NCI-H774 (cell line): Measurements from ENCODE around the gene GDNF.
"Not testable (repeated sequence)": the region's sequence is repeated elsewhere in the genome, so short reads cannot be mapped to it uniquely, and the experiment has no call there.

Experiments used
- DNase-seq: peaks from one replicate; lab custom pipeline; 2025; lab: John Stamatoyannopoulos, UW

The GDNF gene

DNA sequence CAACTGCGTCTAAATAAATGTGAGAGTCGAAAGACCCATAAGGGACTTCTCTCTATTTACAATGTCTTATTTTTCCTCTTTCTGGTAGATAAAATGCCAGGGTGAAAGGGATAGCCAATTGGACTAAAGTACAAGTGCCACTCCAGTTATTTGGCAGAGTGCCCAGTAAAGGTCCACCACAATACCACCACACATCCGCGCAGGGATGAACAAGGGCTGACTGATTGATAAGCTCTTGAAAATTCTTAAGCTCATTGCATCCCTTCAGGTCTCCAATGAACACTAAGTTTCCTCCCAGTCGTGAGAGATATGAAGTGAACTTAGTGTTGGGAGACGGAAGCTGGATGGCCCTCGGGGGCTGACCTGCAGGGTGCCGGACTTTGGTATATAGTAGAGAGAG is 58.4 kb downstream of the GDNF start:
- not testable (repeated sequence) for DNase-seq

DNA sequence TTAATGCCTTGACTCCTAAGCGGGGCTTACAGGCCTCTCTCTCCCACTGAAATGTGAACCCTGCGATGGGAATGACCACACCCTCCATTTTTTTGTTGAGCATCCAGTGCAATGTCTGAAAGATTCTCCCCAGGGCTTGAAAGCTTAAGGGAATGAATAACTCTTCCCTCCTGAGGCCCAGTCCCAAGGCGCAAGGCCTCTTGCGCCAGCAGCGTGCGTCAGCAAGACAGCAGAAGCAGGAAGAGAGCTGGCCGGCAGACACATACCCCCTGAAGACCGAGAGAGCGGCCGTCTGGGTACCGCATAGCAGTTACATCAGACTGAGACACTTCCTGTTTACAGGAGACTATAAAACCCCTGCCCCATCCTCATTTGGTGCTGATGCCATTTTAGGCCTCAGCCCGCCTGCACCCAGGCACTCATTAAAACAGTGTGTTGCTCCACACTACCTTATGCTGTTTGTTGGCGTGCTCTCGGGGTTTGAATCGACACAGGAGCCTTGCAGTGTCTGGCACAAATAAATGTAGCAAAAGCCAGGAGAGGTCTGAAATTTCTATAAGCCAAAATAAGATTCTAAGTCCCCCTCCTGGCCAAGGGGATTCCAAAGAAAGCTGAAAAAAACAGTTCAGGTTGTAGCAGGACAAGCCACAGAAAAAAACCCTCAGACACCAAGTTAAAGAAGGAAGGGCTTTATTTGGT is 62.3 kb downstream of the GDNF start:
- DNase-seq = no peak

DNA sequence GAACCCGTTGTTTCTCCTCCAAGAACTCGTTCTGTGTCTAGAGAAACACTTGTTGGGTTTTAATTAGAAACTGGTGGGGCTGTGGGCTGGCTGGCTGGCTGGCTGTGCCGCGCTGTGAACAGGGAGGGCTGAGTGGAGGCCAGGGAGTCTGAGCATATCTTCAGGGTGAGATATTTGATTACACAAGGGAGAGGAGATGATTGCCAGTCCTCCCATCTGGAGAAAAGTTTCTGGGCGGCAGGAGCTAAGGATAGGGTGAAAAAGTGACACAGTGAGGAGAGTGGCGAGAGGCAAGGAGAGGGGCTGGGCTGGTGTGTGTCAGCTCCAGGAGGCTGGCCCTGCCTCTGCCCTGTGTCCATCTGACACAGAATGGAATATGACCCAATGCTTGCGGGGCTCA is 63.0 kb downstream of the GDNF start:
- no peak for DNase-seq

DNA sequence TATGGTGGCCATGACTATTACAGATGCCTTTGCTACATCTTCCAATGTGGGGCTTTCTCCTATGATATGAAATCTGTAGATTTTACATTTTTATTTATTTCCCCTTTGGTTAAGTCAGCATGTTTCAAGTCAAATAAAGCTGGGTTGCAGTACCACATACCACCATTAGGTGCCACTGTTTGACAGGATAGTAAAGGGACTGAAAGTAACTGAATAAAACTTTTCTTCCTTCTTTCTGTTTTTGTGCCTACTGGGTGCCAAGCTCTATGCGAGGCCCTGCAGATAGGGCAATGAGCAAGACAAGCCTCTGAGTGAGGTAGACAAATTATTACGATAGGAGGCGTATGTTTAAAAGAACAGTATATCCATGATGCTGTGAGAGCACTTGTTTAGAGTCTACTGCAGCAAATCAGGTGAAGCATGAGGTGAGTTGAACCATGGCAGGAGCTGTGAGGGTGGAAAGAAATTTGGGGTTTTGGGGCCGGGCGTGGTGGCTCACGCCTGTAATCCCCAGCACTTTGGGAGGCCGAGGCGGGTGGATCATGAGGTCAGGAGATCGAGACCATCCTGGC is 64.8 kb downstream of the GDNF start:
- no peak for DNase-seq

DNA sequence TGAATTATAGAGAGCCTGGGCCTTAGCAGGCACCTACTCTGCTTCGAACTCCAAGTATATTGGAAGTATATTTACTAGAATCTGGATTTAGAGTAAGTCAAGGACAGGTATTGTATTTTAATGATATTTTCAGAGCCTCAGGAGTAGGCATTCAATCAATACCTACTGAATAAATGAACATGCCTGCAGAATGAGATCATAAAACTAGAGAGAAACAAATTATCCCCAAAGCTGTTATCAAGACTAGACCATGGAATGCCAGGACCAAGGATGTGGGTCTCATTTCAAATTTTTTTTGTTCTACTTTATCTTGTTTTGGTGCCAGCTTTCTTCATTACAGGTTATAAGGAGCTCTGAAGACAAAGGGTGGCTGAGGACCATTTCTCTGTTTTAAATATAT is 66.0 kb downstream of the GDNF start:
- no peak for DNase-seq

DNA sequence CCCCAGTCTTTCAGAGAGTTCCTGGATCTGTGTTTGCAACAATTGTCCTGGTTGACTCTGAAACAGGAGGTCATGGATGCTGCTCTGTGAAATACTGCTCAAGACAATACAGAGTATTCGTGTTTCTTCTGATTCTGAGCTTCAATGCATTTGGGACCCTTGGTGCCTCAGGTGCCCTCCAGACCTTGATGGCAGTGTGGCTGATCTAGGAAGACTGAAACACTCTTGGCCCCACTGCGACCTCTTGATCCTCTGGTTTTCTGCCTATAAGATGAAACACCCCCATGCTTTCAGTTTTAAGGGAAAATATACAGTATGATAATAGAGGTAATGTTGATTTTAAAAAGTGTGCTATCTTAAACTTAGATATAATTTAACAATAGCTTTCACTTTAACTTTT is 67.6 kb downstream of the GDNF start:
- DNase-seq = no peak

DNA sequence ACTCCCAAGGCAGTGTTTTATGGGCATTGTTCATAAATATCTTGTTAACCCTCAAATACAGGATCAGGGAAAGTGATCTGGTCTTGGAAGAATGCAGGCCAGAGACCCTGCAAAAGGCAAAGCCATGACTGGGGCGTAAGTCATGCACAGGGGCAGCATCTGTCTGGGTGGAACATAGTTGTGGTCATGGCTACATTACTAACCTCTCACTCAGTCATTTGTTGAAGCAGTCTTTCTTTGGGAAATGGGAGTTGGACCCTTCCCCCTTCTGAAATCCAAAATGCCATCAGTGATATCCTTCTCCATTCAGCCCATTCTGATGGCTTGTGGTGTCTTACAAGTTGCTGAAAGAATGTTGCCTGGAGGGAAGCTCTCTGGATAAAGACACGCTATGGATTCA is 68.1 kb downstream of the GDNF start:
- no peak for DNase-seq

DNA sequence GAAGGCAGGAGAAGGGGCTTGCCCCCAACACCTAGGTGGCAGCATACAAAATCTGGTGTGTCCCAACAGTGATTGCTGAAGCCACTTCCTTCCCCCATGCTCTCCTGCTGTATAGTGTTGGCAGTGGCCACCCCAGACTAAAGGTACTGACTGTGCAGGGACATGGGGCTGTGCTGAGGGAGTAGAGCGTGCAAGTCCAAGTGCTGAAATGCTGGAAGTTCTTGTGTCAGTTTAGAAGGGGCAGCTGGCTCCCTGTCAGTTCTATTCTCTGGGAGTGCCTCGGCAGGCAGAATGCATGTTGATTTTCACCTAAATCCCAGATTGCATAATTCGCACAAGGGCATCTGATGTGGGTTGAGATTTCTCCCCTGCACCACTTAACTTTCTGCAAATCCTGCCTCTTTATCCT is 68.6 kb downstream of the GDNF start:
- no peak for DNase-seq

DNA sequence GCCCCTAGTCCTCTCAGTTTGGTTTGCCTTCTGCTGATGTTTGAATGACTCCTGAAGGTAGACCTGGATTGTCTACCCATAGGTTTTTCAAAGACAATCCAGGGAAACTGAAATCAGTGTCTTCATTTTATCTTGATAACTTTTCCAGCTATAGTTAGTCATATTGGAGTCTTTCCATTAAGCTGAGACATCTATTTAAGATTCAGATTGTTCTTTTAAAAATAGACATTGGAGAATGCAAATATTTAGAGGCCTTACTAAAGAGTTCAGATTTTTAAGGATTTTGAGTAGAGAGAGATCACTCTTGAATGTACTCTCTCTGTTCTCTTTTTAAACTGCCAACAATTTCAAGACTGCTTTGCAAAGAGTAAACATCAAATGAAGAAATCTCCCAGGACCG is 69.1 kb downstream of the GDNF start:
- no peak for DNase-seq

DNA sequence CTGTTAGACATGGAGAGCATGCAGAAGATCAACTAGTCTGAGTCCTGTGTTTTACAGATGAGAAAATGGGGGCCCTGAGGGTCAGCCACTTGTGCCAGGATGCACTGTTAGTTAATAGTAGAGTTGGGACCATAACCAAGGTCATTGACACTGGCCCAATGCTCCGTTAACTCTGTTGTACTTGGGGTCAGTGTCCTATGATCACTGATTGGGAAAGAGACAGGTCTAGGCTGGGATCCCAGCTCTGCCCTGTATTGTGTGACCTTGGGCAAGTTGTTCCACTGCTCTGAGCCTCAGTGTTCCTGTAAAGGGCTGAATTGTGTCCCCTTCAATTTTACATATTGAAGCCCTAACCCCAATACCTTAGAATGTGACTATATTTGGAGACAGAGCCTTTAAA is 70.0 kb downstream of the GDNF start:
- no peak for DNase-seq

DNA sequence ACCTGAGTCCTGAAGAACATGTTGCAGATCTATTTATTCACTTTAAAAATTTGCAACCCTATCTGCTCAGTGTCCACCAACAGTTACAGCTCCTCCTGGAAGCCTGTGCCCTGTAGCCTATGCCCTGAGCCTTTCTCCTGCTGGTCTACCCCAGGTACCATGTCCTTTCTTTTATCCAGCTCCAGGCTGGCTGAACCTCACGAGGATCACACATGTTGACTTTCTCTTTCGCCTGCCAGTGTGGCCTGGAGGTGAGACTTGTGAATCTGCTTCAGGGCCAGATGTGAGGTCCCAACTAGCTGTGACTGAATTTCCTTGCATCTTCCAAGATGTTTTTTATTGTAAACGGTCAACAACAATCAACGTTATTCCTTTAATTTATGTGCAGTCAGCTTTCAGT is 70.7 kb downstream of the GDNF start:
- DNase-seq = no peak

DNA sequence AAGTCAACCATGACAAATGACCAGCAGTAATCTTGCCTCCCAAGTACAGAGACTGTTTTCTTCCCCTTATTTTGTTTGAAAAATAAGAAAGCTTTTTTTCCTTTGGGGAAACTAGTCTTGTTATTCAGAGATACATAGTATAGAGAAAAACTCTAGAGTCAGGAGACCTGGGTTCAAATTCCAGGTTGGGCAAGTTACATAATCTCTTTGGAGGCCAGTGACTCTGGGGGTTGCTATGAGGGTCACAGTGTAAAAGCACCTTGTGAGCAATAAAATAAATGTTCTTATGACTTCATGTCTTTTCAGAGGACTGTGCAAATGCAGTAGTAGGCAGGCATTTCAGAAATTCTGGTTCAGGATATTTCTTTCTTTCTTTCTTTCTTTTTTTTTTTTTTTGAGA is 71.5 kb downstream of the GDNF start:
- no peak for DNase-seq

DNA sequence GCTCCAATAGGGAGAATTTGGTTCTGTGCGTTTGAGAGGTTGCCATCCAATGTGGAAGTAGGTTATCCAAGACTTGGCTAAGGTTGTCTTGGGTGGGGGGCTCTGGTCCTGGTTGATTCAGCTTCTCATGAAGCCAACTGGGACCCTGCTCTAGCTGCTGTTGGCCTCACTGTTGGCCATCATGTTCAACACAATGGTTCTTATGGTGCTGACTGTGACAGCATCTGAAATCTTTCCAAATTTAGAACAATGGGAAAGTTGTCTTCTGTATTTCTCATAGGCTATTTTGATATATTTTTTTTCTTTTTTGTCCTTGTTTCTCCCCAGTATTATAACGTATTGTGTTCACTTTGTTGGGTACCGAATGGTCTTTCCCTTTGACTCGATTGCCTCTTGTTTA is 71.9 kb downstream of the GDNF start:
- no peak for DNase-seq

DNA sequence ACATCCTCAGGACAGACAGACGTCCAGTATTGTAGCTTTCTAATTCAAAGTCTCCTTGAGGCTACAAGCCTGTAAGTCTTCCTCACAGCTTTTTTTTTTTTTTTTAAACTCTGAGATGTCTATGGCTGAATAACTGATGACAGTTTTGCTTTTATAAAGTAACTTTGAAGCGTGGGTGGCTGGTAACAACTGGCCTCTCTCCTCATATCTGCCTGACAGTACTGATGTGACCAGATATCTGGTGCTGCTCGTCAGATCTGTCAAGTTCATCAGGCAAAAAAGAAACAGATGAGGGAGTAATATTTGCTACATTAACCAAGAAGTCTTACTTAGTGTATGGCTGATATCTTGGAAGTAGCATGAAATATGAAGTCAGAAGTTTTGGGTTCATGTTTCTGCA is 72.6 kb downstream of the GDNF start:
- DNase-seq = no peak
